H7 (cell line): Measurements from ENCODE around the gene IQGAP3. TPM values are rescaled to one million over a fixed set of nuclear protein-coding genes. Genes with fewer than 3 reads are reported as not detected.
A peak's percentile ranks its signal among the peaks of the same experiment; 100 is the strongest.

Experiments used
- DNase-seq: peaks from one replicate; pipeline ENCODE4 v3.0.0; 2012
- H3K27me3 ChIP-seq: 2 replicates; pipeline ENCODE4 v1.6.0; 2011; ENCODE audit warnings: mild to moderate bottlenecking, low read length; ENCODE audit not compliant: control insufficient read depth, insufficient read depth
- H3K36me3 ChIP-seq: replicated peaks from 2 replicates; pipeline ENCODE4 v1.5.1; 2011; ENCODE audit warnings: low read length; ENCODE audit not compliant: control insufficient read depth, insufficient read depth
- H3K4me3 ChIP-seq: 2 replicates; pipeline ENCODE4 v1.5.1; 2011; ENCODE audit warnings: low read depth, mild to moderate bottlenecking, control low read depth, low read length, moderate library complexity; ENCODE audit not compliant: insufficient read depth
- total RNA-seq: library from RNA; depleted of rRNA; stranded (reverse); fragments of >200 nt; shearing (Covaris generic); gene quantifications from 2 replicates; pipeline ENCODE4 v1.2.3, GENCODE V29; 2014

Gene IQGAP3
- total RNA-seq, 1 experiment from 2014 or later: 36.8 TPM

DNA sequence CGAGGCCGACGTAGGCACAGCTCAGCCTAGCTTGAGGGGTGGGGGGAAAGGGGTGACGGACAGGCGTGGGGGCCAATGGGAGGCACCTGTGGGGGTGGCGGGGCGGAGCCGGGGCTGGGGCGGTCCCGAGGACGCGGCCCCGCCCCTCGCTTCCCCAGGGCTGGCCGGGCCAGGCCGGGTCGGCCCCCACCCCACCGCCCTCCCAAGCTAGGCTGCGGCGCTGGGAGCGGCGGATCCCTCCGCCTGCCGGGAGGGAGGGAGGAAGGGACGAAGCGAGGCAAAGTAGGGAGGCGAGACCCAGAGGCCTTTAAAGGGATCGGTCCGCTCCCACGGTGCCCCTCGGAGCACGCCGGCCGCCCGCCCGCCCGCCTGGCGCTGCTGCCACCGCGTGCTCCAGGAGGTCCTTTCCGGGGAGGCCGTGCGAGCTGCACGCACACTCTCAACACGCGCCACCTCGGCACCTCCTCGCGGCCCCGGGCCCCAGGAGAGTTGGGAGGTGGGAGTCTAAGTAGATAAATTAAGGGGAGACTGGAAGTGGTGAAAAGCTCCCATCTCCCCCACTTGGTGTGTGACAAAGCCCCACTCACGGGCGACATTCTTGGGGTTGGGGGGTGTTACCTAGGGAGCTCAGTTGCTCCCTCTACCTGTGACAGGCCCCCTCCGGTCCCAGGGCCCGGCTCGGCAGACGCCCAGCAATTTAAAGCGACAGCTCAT, 71.4 kb downstream of the IQGAP3 start:
- DNase-seq: peak; percentile 100
- Histone ChIP-seq H3K27me3 (no peaks in the 10 kb centered on the region; the same call in 1 of the 2 replicates), H3K36me3 (no peaks in the 10 kb centered on the region), H3K4me3 (peak overlapping the region; percentile 72)

GRCh38 chr1:156500543-156500792, 71.9 kb downstream of the IQGAP3 start, which contains the start of gene MEF2D:
MEF2D (minus strand) TSS chr1:156500775; CDS start chr1:156483292, 17,483 bp downstream.
- DNase-seq: no peak
- Histone ChIP-seq H3K27me3 (no peaks in the 10 kb centered on the region), H3K36me3 (no peaks in the 10 kb centered on the region), H3K4me3 (peak within 1 kb of the TSS; percentile 72)

- no peaks in the 10 kb centered on the region for H3K27me3 ChIP-seq
- peak overlapping the region; percentile 72 for H3K4me3 ChIP-seq
- H3K36me3 ChIP-seq: no peaks in the 10 kb centered on the region
- peak; percentile 81 for DNase-seq
Observed at GRCh38 chr1:156499842-156500542, 72.4 kb downstream of the IQGAP3 start.

GRCh38 chr1:156499194-156499841, 73.0 kb downstream of the IQGAP3 start:
- no peaks in the 10 kb centered on the region for H3K27me3 ChIP-seq
- H3K36me3 ChIP-seq: no peaks in the 10 kb centered on the region
- peak overlapping the region; percentile 72 for H3K4me3 ChIP-seq
- peak; percentile 77 for DNase-seq

GRCh38 chr1:156498432-156499193, 73.8 kb downstream of the IQGAP3 start:
- peak overlapping the region; percentile 72 for H3K4me3 ChIP-seq
- H3K27me3 ChIP-seq: no peaks in the 10 kb centered on the region
- peak; percentile 62 for DNase-seq
- H3K36me3 ChIP-seq: no peaks in the 10 kb centered on the region

- peak; percentile 64 for DNase-seq
- Histone ChIP-seq H3K36me3 (no peaks in the 10 kb centered on the region), H3K4me3 (no peak overlapping the region), H3K27me3 (no peaks in the 10 kb centered on the region)
Observed at GRCh38 chr1:156497743-156498431, 74.5 kb downstream of the IQGAP3 start.

GRCh38 chr1:156497078-156497742, 75.2 kb downstream of the IQGAP3 start:
- Histone ChIP-seq H3K4me3 (no peak overlapping the region), H3K36me3 (no peaks in the 10 kb centered on the region), H3K27me3 (no peaks in the 10 kb centered on the region)
- no peak for DNase-seq

DNA sequence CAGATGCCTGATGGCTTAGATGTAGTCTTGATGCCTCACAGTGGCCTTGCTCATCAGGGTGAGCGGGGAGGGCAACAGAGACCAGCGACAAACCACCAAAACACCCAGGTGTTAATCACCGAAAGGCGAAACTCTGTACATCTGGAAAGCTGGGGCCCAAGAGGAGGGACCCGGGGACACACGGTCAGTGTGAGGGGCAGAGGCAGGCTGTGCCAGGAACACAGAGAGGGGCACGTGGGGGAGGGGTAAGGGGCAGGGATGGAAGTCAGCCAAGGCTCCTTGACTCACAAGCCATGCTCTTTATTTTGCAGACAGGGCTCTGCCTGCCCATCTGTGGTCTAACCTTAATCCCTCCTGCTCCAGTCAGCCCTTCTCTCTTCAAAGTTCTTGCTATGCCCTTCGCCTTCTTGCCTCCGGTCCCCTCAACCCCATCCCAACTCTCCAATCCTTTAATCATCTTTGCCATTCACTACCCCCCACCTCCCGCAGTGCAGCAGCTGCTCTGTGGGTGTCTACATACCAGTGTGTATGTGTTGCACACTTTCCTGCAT, 76.1 kb downstream of the IQGAP3 start:
- Histone ChIP-seq H3K4me3 (no peak overlapping the region), H3K27me3 (no peaks in the 10 kb centered on the region), H3K36me3 (no peaks in the 10 kb centered on the region)
- no peak for DNase-seq

- no peak for DNase-seq
- H3K27me3 ChIP-seq: no peaks in the 10 kb centered on the region
- no peaks in the 10 kb centered on the region for H3K36me3 ChIP-seq
- no peak overlapping the region for H3K4me3 ChIP-seq
Observed at GRCh38 chr1:156495401-156496140, 76.8 kb downstream of the IQGAP3 start.

DNA sequence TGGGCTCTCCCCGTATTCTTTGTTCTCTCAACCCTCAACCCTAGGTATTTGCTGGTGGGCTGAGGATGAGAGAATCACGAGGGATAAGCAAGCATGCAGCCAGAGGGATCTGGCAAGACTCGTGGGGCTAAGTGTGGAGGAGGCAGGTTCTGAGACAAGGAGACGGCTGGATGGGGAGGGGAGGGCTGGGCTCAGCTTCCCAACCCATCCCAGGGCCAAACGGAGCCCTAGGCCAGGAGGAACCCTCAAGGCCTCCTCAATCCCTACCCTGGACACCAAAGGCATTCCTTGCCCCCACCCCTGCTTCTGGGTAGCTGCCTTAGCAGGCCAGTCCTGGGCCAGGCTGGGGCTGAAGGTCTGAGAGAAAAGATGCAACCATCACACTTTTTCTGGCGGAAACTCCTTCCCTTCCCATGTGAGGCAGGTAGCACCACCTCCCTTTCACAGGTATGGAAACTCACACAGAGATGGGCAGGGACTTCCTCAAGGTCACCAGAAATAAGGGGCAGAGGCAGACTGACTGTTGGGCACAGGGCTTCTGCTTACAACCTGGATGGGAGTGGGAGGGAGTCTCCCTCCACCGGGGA, 78.0 kb downstream of the IQGAP3 start:
- no peaks in the 10 kb centered on the region for H3K36me3 ChIP-seq
- no peaks in the 10 kb centered on the region for H3K27me3 ChIP-seq
- DNase-seq: no peak
- no peak overlapping the region for H3K4me3 ChIP-seq

GRCh38 chr1:156493742-156494141, 78.6 kb downstream of the IQGAP3 start:
- Histone ChIP-seq H3K27me3 (no peaks in the 10 kb centered on the region), H3K4me3 (no peak overlapping the region), H3K36me3 (no peaks in the 10 kb centered on the region)
- DNase-seq: no peak

- no peak for DNase-seq
- Histone ChIP-seq H3K36me3 (no peaks in the 10 kb centered on the region; the same call in 1 of the 2 replicates), H3K27me3 (no peaks in the 10 kb centered on the region), H3K4me3 (no peak overlapping the region)
Observed at GRCh38 chr1:156493154-156493631, 79.2 kb downstream of the IQGAP3 start.
